ENCODE data around the gene STPG3.

STPG3 gene

GRCh38 chr9:137262909-137263285, 11.8 kb downstream of the STPG3 start:
- Mint-ChIP-seq H3K27me3 (ENCODE audit: low read depth, poor library complexity) (no peaks in the 10 kb centered on the region), H3K27ac (no peak overlapping the region), H3K36me3 (ENCODE audit: low read depth) (peaks cover 29% of the 10 kb centered on the region), H3K9me3 (peaks cover 6% of the 10 kb centered on the region), H3K4me3 (no peak overlapping the region), H3K4me1 (no peaks in the 10 kb centered on the region)
- DNase-seq = no peak
- TF ChIP-seq CTCF (IDR thresholded peaks at IDR 0.05) = no peak

GRCh38 chr9:137263506-137263905, 12.4 kb downstream of the STPG3 start:
- Mint-ChIP-seq H3K4me1 (peaks cover 3% of the 10 kb centered on the region), H3K27ac (no peak overlapping the region), H3K27me3 (ENCODE audit: low read depth, poor library complexity) (no peaks in the 10 kb centered on the region), H3K4me3 (no peak overlapping the region), H3K36me3 (ENCODE audit: low read depth) (peaks cover 31% of the 10 kb centered on the region), H3K9me3 (peaks cover 6% of the 10 kb centered on the region)
- no peak for TF ChIP-seq CTCF (IDR thresholded peaks at IDR 0.05)
- DNase-seq = no peak

GRCh38 chr9:137264067-137264466, 13.0 kb downstream of the STPG3 start:
- H3K4me3 Mint-ChIP-seq = no peak overlapping the region
- H3K9me3 Mint-ChIP-seq = peaks cover 6% of the 10 kb centered on the region
- H3K27me3 Mint-ChIP-seq (ENCODE audit: low read depth, poor library complexity) = no peaks in the 10 kb centered on the region
- peaks cover 30% of the 10 kb centered on the region for H3K36me3 Mint-ChIP-seq (ENCODE audit: low read depth)
- peaks cover 7% of the 10 kb centered on the region for H3K4me1 Mint-ChIP-seq
- TF ChIP-seq CTCF (IDR thresholded peaks at IDR 0.05) = no peak
- no peak for DNase-seq
- H3K27ac Mint-ChIP-seq = no peak overlapping the region

DNA sequence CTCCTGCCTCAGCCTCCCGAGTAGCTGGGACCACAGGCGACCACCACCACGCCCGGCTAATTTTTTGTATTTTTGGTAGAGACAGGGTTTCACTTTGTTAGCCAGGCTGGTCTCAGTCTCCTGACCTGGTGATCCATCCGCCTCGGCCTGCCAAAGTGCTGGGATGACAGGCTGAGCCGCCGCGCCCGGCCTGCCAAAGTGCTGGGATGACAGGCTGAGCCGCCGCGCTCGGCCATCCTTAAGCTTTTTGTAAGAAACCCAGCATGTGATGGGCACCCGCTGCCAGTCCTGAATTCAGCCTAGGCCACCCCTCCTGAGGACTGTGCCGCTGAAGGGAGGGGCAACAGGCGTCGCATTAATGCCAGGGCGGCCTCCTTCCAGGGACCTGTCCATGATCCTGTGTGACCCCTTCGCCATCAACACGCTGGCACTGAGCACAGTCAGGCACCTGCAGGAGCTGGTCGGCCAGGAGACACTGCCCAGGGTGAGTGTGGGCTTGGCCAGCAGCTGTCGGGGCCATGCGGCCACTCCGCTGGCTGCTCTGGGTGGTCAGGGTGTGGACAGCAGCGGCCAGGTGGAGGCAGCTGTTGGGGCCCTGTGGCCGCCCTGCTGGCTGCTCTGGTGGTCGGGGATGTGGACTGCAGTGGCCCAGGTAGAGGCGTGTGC, 14.5 kb downstream of the STPG3 start:
- no peaks in the 10 kb centered on the region for H3K27me3 Mint-ChIP-seq (ENCODE audit: low read depth, poor library complexity)
- H3K4me1 Mint-ChIP-seq = peaks cover 7% of the 10 kb centered on the region
- peaks cover 6% of the 10 kb centered on the region for H3K9me3 Mint-ChIP-seq
- TF ChIP-seq CTCF (IDR thresholded peaks at IDR 0.05) = no peak
- no peak overlapping the region for H3K4me3 Mint-ChIP-seq
- H3K36me3 Mint-ChIP-seq (ENCODE audit: low read depth) = peaks cover 35% of the 10 kb centered on the region
- H3K27ac Mint-ChIP-seq = no peak overlapping the region
- DNase-seq = no peak

GRCh38 chr9:137266162-137266527, 15.1 kb downstream of the STPG3 start:
- H3K4me1 Mint-ChIP-seq = peaks cover 7% of the 10 kb centered on the region
- no peak overlapping the region for H3K27ac Mint-ChIP-seq
- H3K4me3 Mint-ChIP-seq = no peak overlapping the region
- no peaks in the 10 kb centered on the region for H3K27me3 Mint-ChIP-seq (ENCODE audit: low read depth, poor library complexity)
- H3K36me3 Mint-ChIP-seq (ENCODE audit: low read depth) = peaks cover 31% of the 10 kb centered on the region
- peaks cover 6% of the 10 kb centered on the region for H3K9me3 Mint-ChIP-seq
- DNase-seq = no peak
- TF ChIP-seq CTCF (IDR thresholded peaks at IDR 0.05) = no peak

Measured in nephron progenitor cell (in vitro differentiated cells).